ENCODE data around the gene FARSA.
"Not testable (repeated sequence)": the region's sequence is repeated elsewhere in the genome, so short reads cannot be mapped to it uniquely, and the experiment has no call there.

Gene FARSA

GRCh38 chr19:12953799-12954611, 20.5 kb upstream of the FARSA start:
- DNase-seq, result no peak

- no peak for DNase-seq
Observed at GRCh38 chr19:12953138-12953798, 19.8 kb upstream of the FARSA start.

- no peak for DNase-seq
Observed at GRCh38 chr19:12952488-12953137, 19.1 kb upstream of the FARSA start.

- DNase-seq, result not testable (repeated sequence)
Observed at GRCh38 chr19:12952050-12952449, 18.5 kb upstream of the FARSA start.

DNA sequence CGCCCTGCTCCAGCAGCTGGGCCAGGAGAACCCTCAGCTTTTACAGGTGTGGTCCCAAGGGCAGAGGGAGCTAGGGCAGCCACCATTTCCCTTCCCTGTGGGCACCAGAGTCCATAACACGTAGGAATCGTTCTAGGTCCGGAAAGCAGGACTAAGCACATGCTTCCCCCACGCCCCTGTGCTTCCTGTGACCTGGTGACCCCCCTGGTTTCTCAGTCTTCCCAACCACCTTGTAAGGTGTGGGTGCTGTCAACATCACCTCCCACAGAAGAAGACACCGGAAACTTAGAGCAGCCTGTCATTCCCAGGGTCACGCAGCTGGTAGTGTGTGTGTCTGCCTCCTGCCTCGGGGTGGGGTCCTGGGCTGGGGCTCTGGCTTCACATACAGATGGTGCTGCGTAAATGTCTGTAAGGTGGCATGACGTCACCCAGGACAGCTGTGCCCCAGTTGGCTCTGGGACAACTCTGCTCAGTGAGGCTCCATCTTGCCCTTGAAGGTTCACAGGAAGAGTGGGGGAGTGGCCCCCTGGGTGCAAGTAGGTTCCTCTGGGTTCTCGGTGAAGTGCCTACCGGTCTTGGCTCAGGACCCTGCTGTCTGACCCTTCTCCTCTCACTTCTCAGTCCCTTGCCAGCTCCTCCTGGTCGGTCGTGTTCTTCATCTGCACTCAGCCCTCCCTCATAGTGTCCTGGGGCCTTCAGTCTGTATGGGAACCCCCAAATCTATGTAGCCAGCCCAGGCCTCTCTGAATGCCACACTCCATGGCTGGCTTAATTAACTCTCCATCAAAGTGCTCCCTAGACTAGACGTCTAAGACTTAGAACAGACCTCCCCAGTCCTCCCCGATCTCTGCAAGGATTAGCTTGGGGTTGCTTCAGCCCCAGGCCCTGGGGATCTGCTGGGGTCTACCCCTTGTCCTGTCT, 16.1 kb upstream of the FARSA start:
- DNase-seq, result no peak

- DNase-seq, result no peak
Observed at GRCh38 chr19:12948612-12949362, 15.3 kb upstream of the FARSA start.

DNA sequence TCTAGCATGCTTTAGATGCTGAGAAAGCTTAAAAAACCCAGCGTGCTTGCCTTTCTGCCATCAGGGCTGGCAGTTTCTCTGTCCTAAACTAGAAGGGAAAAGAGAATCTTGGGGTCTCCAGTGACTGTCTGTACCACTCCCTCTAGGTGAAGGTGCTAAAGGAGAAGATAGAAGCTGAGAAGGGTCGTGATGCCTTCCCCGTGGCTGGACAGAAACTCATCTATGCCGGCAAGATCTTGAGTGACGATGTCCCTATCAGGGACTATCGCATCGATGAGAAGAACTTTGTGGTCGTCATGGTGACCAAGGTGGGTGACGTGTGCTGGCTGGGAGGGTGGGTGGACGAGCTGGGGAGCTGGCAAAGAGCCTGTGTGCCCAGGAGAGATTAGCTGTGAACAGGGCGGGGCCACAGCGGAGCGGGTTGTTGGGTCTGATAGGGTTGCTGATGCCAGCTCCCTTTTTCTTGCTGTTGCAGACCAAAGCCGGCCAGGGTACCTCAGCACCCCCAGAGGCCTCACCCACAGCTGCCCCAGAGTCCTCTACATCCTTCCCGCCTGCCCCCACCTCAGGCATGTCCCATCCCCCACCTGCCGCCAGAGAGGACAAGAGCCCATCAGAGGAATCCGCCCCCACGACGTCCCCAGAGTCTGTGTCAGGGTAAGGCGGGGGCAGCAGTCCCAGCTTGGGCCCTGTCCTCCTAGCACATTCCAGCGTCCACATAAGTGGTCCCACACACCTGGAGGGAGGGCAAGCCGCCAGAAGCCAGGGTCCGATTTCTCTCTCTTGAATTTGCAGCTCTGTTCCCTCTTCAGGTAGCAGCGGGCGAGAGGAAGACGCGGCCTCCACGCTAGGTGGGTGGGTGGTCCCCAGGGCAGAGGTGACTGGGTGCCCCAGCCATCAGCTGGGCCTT, 14.4 kb upstream of the FARSA start:
- DNase-seq, result no peak

DNA sequence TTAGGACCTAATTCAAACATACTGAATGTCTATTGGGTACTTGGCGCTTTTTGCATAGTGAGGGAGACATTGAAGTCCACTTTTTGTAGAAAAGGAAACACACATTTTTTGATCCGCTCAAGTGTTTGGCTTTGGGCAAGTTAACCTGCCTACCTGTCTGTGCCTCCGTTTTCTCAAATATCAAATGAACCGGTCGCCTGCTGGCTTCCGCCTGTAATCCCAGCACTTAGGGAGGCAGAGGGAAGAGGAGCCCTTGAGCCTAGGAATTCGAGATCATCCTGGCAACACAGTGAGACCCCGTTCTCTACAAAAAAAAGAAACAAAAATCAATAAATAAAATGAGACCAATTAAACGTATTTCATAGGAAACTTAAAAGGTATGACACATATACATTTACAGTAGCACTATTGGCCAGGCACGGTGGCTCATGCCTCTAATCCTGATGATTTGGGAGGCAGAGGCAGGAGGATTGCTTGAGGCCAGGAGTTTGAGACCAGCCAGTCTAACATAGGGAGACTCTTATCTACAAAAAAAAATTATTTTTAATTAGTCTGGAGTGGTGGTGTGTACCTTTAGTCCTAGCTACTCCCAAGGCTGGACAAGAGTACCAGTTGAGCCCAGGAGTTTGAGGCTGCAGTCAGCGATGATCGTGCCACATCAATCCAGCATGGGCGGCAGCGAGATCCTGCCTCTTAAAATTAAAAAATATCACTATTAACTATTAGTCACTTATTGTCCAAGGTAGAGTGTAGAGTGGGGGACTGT, 13.4 kb upstream of the FARSA start:
- DNase-seq, result no peak

DNA sequence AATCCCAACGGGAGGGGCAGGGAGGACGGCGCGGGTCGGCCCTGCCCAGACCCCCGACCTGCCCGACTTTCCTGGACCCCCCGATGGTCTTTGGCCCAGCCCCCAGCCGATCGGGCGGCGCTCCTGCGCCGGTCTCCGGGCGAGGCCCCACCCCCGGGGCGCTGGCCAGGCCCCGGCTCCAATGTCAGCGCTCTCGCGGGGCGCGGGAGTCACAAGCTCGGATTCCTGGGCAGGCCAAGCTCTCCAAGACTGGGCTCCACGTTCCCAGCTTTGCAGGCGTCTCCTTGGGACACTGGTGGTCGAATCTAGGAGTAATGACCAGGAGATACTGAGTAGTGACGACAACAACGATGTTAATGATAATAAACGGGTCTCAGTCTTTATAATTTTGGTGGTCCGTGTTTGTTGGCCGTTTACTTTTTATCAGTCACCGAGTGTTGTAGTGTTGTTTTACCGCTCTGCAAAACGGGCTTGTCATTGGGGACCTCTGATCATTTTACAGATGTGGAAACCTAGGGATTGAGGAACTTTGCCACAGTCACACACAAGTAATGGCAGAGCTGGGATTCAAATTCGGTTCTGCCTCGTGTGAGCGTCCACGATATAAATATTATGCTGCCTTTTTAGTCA, 12.7 kb upstream of the FARSA start:
- DNase-seq, result peak; percentile 65

GRCh38 chr19:12945479-12946091, 12.1 kb upstream of the FARSA start, which contains the start of gene RAD23A:
RAD23A (plus strand) TSS chr19:12945862; CDS start chr19:12945949, 87 bp downstream.
- DNase-seq, result peak; percentile 99

GRCh38 chr19:12944104-12944674, 10.7 kb upstream of the FARSA start:
- DNase-seq, result no peak

- DNase-seq, result no peak
Observed at GRCh38 chr19:12943437-12944044, 10.0 kb upstream of the FARSA start.

- DNase-seq, result no peak
Observed at GRCh38 chr19:12940897-12941296, 7.4 kb upstream of the FARSA start.

- DNase-seq, result no peak
Observed at GRCh38 chr19:12939975-12940423, 6.5 kb upstream of the FARSA start.

DNA sequence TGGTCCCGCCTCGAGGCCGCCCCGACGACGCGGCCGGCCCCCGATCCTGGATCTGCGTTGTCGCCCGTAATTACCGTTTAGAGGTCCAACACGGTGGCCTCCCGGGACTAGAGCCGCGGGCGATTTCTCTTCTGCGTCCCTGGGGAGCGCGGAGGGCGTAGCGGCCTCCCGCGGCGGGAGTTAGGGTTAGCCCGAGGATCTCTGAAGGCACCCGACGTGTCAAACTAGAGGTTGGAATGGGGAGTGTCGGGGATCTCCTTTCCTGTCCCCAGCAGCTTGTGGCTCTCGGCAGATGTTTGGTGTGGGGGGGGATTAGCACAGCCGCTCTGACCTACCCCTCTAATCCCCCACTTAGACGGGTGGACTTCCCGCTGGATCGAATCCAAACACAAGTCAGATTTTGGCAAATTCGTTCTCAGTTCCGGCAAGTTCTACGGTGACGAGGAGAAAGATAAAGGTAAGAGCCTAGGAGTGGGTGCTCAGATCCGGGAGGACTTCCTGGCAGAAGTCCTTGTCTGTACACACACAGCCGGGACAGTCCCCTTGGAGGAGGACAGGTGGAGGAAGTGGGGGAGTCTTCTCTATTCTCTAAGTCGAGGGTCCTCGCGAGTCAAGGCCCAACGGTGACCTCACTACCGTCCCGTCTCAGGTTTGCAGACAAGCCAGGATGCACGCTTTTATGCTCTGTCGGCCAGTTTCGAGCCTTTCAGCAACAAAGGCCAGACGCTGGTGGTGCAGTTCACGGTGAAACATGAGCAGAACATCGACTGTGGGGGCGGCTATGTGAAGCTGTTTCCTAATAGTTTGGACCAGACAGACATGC, 5.5 kb upstream of the FARSA start:
- peak; percentile 42 for DNase-seq

GRCh38 chr19:12937927-12938778, 4.6 kb upstream of the FARSA start, which contains the start of gene CALR:
CALR (plus strand) TSS chr19:12938609; CDS start chr19:12938680, 71 bp downstream.
- peak; percentile 99 for DNase-seq
